Bone marrow (tissue), 2 donors: ENCODE data around the gene POGZ.
"Not testable (repeated sequence)": the region's sequence is repeated elsewhere in the genome, so short reads cannot be mapped to it uniquely, and the experiment has no call there.

Source experiments
- DNase-seq, 2 donors: peaks; one replicate each; lab custom pipeline; 2025; lab: John Stamatoyannopoulos, UW

The POGZ gene

GRCh38 chr1:151419819-151420218 is 39.5 kb downstream of the POGZ start:
- DNase-seq, result no peak

- no peak for DNase-seq
Observed at GRCh38 chr1:151418081-151418480, 41.2 kb downstream of the POGZ start.

- no peak for DNase-seq
Observed at GRCh38 chr1:151416231-151416630, 43.1 kb downstream of the POGZ start.

- DNase-seq, result no peak
Observed at GRCh38 chr1:151411884-151412283, 47.4 kb downstream of the POGZ start.

GRCh38 chr1:151408891-151409290 is 50.4 kb downstream of the POGZ start:
- DNase-seq, result no peak

- no peak for DNase-seq
Observed at GRCh38 chr1:151407304-151407703, 52.0 kb downstream of the POGZ start.

- no peak for DNase-seq
Observed at GRCh38 chr1:151406176-151406575, 53.1 kb downstream of the POGZ start.

- DNase-seq, result no peak
Observed at GRCh38 chr1:151405187-151405951, 53.9 kb downstream of the POGZ start.

GRCh38 chr1:151403612-151404011 is 55.7 kb downstream of the POGZ start:
- no peak for DNase-seq

- no peak for DNase-seq
Observed at GRCh38 chr1:151402764-151403163, 56.5 kb downstream of the POGZ start.

- DNase-seq, result no peak
Observed at GRCh38 chr1:151401860-151402259, 57.4 kb downstream of the POGZ start.

- DNase-seq, result no peak
Observed at GRCh38 chr1:151401125-151401788, 58.0 kb downstream of the POGZ start.

- peak; percentile 61 to 89 for DNase-seq
Observed at GRCh38 chr1:151399324-151400171, 59.7 kb downstream of the POGZ start, which contains the start of gene PSMB4. PSMB4 (plus strand) TSS chr1:151399573; CDS start chr1:151399588, 15 bp downstream.

- not testable (repeated sequence) for DNase-seq
Observed at GRCh38 chr1:151396265-151396664, 63.0 kb downstream of the POGZ start.

GRCh38 chr1:151393583-151393982 is 65.7 kb downstream of the POGZ start:
- DNase-seq, result no peak

- no peak for DNase-seq
Observed at GRCh38 chr1:151391079-151391563, 68.2 kb downstream of the POGZ start.

GRCh38 chr1:151390221-151391078 is 68.8 kb downstream of the POGZ start:
- DNase-seq, result not testable (repeated sequence)

GRCh38 chr1:151386002-151386401 is 73.3 kb downstream of the POGZ start:
- DNase-seq, result no peak

- DNase-seq, result no peak
Observed at GRCh38 chr1:151384584-151384983, 74.7 kb downstream of the POGZ start.

GRCh38 chr1:151377150-151377884 is 82.0 kb downstream of the POGZ start:
- DNase-seq, result no peak

- DNase-seq, result no peak
Observed at GRCh38 chr1:151373196-151373595, 86.1 kb downstream of the POGZ start.
